ENCODE results near the gene TWF2. TPM values are rescaled to one million over a fixed set of nuclear protein-coding genes. Genes with fewer than 3 reads are reported as not detected.

The TWF2 gene
- total RNA-seq, 8 experiments from 2014 or later: 19.8 to 49.3 (median 30.3) TPM

DNA sequence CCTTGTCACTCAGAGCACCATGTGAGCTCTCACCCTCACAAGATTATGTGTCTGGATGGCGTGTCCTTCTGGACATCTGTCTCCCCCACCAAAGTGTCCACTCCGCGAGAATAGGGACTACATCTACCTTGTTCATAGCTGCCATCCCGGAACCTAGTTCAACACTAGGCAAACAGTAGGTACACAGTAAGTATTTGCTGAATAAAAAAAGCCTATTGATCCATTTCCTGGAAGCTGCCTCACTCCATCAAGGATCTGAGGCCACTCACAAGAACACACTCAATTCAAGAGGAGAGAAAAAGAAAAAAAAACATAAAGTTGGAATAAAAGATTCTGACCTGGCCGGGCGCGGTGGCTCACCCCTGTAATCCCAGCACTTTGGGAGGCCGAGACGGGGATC, 52.2 kb downstream of the TWF2 start:
- in situ Hi-C loops (cut with MboI; ENCODE audit: low pct_unique_long_range_greater_than_20kb in 2 of 9, low sequenced_read_pairs in 9 of 9, unreplicated experiment in 9 of 9): no loop called here
- Histone ChIP-seq H3K27ac (no peak overlapping the region), H3K4me3 (no peak overlapping the region), H3K4me1 (replicated peaks in 1 of 2) (peaks cover 17 to 18% of the 10 kb centered on the region in 2 donors)
- ATAC-seq (replicated peaks in 6 of 8): no peak
- WGBS, 10 experiments: 60 to 100% (median 85%) methylated on average over 1 to 7 of the region's 9 CpGs; no CpG with 5 or more reads in 2 of the 10 experiments

DNA sequence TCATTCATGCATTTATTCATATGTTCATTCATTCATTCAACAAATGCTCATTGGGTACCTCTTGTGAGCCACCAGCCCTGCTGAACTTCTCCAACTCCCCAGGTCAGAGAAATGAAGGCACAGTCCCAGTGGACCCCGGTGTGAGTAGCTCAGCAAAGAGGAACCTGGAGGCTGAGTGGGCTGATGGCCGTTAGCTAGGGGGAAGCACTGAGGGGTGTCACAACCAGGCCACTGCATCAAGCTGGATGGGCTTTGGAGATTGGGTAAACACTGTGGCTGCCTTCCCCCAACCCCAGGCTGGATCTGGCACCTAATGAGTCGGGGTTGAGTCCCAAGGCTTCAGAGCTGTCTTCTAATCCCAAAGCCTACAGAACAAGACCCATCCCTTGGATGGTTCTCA, 53.1 kb downstream of the TWF2 start:
- H3K27ac ChIP-seq: no peak overlapping the region
- no peak overlapping the region for H3K4me3 ChIP-seq
- 38 to 75% (median 56%) methylated on average over 1 to 3 of the region's 3 CpGs; no CpG with 5 or more reads in 6 of the 10 experiments for WGBS, 10 experiments
- in situ Hi-C loops (cut with MboI; ENCODE audit: low pct_unique_long_range_greater_than_20kb in 2 of 9, low sequenced_read_pairs in 9 of 9, unreplicated experiment in 9 of 9): no loop called here
- ATAC-seq (replicated peaks in 6 of 8): no peak
- peaks cover 13 to 14% of the 10 kb centered on the region in 2 donors for H3K4me1 ChIP-seq (replicated peaks in 1 of 2)

DNA sequence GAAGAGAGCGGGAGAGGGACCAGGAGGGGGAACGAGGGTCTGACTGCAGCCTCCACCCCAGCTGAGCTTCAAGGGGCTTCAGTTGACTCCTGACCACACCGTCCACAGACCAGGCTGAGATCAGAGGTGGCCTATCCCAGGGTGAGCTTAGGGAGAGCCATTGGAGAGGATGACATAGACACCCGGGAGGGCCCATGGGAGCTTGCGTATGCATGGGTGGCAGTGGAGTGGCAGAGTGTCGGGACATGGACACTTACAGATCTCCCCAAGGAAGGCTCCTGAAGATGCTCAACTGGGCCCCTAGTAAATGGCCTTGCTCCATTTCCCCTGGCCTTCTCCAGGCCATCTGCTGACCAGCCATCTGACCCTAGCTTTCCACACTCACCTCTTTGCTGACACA, 53.6 kb downstream of the TWF2 start:
- 79 to 96% (median 87%) methylated on average over 2 to 4 of the region's 6 CpGs; no CpG with 5 or more reads in 5 of the 10 experiments for WGBS, 10 experiments
- in situ Hi-C loops (cut with MboI; ENCODE audit: low pct_unique_long_range_greater_than_20kb in 2 of 9, low sequenced_read_pairs in 9 of 9, unreplicated experiment in 9 of 9): no loop called here
- H3K4me1 ChIP-seq (replicated peaks in 1 of 2): peaks cover 8% of the 10 kb centered on the region in 2 donors
- ATAC-seq (replicated peaks in 6 of 8): no peak
- H3K4me3 ChIP-seq: no peak overlapping the region
- H3K27ac ChIP-seq: no peak overlapping the region

DNA sequence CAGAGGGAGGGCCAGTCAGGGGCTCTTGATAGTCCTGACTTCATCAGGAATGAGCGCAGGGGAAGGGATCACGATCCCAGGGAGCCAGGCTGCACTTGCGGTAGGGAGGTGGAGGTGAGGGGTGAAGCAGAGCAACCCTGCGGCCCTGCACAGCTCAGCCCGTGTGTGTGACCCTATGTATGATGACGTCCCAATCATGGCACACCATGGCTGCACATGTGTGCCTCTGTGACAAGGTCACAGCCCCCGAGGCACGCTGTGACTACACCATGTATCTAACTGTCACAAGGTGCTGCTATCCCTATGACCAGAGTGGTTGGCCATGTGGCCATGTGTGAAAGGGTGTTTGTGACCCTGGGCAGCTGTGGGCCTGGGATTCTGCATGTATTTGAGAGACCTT, 54.3 kb downstream of the TWF2 start:
- peaks cover 7% of the 10 kb centered on the region in 2 donors for H3K4me1 ChIP-seq (replicated peaks in 1 of 2)
- H3K4me3 ChIP-seq: no peak overlapping the region
- in situ Hi-C loops (cut with MboI; ENCODE audit: low pct_unique_long_range_greater_than_20kb in 2 of 9, low sequenced_read_pairs in 9 of 9, unreplicated experiment in 9 of 9): no loop called here
- H3K27ac ChIP-seq: no peak overlapping the region
- WGBS, 10 experiments: 67 to 90% methylated on average over 3 to 5 of the region's 8 CpGs; no CpG with 5 or more reads in 8 of the 10 experiments
- ATAC-seq (replicated peaks in 6 of 8): peak in 1 of 8 experiments; percentile 12

- ATAC-seq (replicated peaks in 6 of 8): peak in 1 of 8 experiments; percentile 32
- Histone ChIP-seq H3K27ac (peak overlapping the region in 1 of 2 donors; percentile 51), H3K4me3 (no peak overlapping the region), H3K4me1 (replicated peaks in 1 of 2) (peaks cover 7% of the 10 kb centered on the region in 2 donors)
- WGBS, 10 experiments: 40 to 90% (median 66%) methylated on average over 1 to 3 of the region's 7 CpGs; no CpG with 5 or more reads in 3 of the 10 experiments
- in situ Hi-C loops (cut with MboI; ENCODE audit: low pct_unique_long_range_greater_than_20kb in 2 of 9, low sequenced_read_pairs in 9 of 9, unreplicated experiment in 9 of 9): no loop called here
These were observed 55.0 kb downstream of the TWF2 start for GRCh38 chr3:52183786-52184445.

- Histone ChIP-seq H3K4me1 (replicated peaks in 1 of 2) (peaks cover 7% of the 10 kb centered on the region in 2 donors), H3K27ac (no peak overlapping the region), H3K4me3 (no peak overlapping the region)
- in situ Hi-C loops (cut with MboI; ENCODE audit: low pct_unique_long_range_greater_than_20kb in 2 of 9, low sequenced_read_pairs in 9 of 9, unreplicated experiment in 9 of 9): no loop called here
- ATAC-seq (replicated peaks in 6 of 8): no peak
- 83 to 100% (median 96%) methylated on average over 1 to 2 of the region's 4 CpGs; no CpG with 5 or more reads in 6 of the 10 experiments for WGBS, 10 experiments
These were observed 56.3 kb downstream of the TWF2 start for GRCh38 chr3:52182691-52183090.

- no peak overlapping the region for H3K27ac ChIP-seq
- in situ Hi-C loops (cut with MboI; ENCODE audit: low pct_unique_long_range_greater_than_20kb in 2 of 9, low sequenced_read_pairs in 9 of 9, unreplicated experiment in 9 of 9): no loop called here
- 50 to 90% (median 82%) methylated on average over 1 to 2 of the region's 5 CpGs; no CpG with 5 or more reads in 6 of the 10 experiments for WGBS, 10 experiments
- no peak for ATAC-seq (replicated peaks in 6 of 8)
- H3K4me3 ChIP-seq: no peak overlapping the region
- H3K4me1 ChIP-seq (replicated peaks in 1 of 2): peaks cover 7% of the 10 kb centered on the region in 2 donors
These were observed 56.8 kb downstream of the TWF2 start for GRCh38 chr3:52182196-52182595.

DNA sequence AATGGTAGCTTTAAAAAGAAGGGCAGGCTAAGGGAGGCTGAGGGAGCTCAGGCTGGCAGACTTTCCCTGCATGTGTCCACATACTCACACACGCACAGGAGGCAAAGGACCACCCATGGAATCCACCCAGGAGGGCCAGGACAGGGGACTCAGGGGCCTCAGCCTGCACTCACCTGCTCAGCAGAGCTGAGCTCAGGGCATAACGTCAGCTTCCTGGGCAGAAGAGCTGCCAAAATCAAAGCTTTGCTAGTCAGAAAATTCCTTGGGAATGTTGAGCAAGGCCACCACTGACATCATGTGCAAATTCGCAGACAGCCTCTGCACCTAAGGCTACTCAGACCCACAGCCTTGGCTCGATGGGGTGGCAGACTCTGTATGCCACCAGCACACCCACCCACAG, 57.4 kb downstream of the TWF2 start:
- in situ Hi-C loops (cut with MboI; ENCODE audit: low pct_unique_long_range_greater_than_20kb in 2 of 9, low sequenced_read_pairs in 9 of 9, unreplicated experiment in 9 of 9): no loop called here
- Histone ChIP-seq H3K4me3 (no peak overlapping the region), H3K27ac (no peak overlapping the region), H3K4me1 (replicated peaks in 1 of 2) (peaks cover 8 to 11% of the 10 kb centered on the region in 2 donors)
- ATAC-seq (replicated peaks in 6 of 8): peak in 2 of 8 experiments; percentile 22 to 31
- WGBS, 10 experiments: 0 to 80% (median 48%) methylated on average over 1 to 3 of the region's 4 CpGs; no CpG with 5 or more reads in 3 of the 10 experiments

Other genes starting within 250 kb of the TWF2 start
- 1,000 to 10,000 TPM; 1,304 to 2,666 (median 2,366) TPM for gene RPL29, start 243.3 kb downstream of the TWF2 start, total RNA-seq
- 10 to 100 TPM in 2 of 8 experiments, 1 to 10 TPM in 6; 6.9 to 12.9 (median 8.8) TPM for gene DUSP7, start 182.6 kb downstream of the TWF2 start, total RNA-seq
- gene POC1A, start 84.7 kb downstream of the TWF2 start, total RNA-seq: 10 to 100 TPM in 2 of 8 experiments, 1 to 10 TPM in 6; 1.2 to 13.2 (median 3.0) TPM
- 10 to 100 TPM; 30.0 to 51.1 (median 37.6) TPM for gene ALAS1, start 41.0 kb downstream of the TWF2 start, total RNA-seq
- under 1 TPM in 6 of 8 experiments, not detected in 2; 0.08 to 0.29 (median 0.17) TPM for gene TLR9, start 13.5 kb downstream of the TWF2 start, total RNA-seq
- 10 to 100 TPM in 2 of 8 experiments, 1 to 10 TPM in 6; 2.6 to 20.8 (median 7.4) TPM for gene PPM1M, start 6.6 kb upstream of the TWF2 start, total RNA-seq
- 100 to 1,000 TPM in 2 of 8 experiments, 10 to 100 TPM in 6; 48.6 to 104 (median 82.4) TPM for gene WDR82, start 39.5 kb upstream of the TWF2 start, total RNA-seq
- gene GLYCTK, start 48.7 kb upstream of the TWF2 start, total RNA-seq: 10 to 100 TPM in 5 of 8 experiments, 1 to 10 TPM in 3; 4.3 to 15.6 (median 12.3) TPM
- 1 to 10 TPM; 1.1 to 5.9 (median 3.1) TPM for gene DNAH1, start 77.2 kb upstream of the TWF2 start, total RNA-seq
- 10 to 100 TPM; 36.6 to 76.7 (median 59.2) TPM for gene BAP1, start 170.8 kb upstream of the TWF2 start, total RNA-seq
- 10 to 100 TPM in 3 of 8 experiments, 1 to 10 TPM in 5; 5.5 to 14.0 (median 9.0) TPM for gene PHF7, start 171.5 kb upstream of the TWF2 start, total RNA-seq
- under 1 TPM; 0.05 to 0.91 (median 0.19) TPM for gene SEMA3G, start 205.9 kb upstream of the TWF2 start, total RNA-seq
- gene TNNC1, start 214.9 kb upstream of the TWF2 start, total RNA-seq: 10 to 100 TPM in 1 of 8 experiments, 1 to 10 TPM in 3, under 1 TPM in 4; 0.54 to 22.5 (median 1.2) TPM
- gene NISCH, start 216.4 kb upstream of the TWF2 start, total RNA-seq: 100 to 1,000 TPM in 1 of 8 experiments, 10 to 100 TPM in 7; 54.4 to 134 (median 80.6) TPM

Data from motor neuron (in vitro differentiated cells).